Measurements from ENCODE around the gene KIAA1217.

- TF ChIP-seq CTCF (conservative IDR thresholded peaks at IDR 0.05 in 1 of 2, IDR thresholded peaks at IDR 0.05 in 1 of 2; ENCODE audit: extremely low read depth in 1 of 2, insufficient read depth in 1 of 2, low read depth in 1 of 2, low read length in 2 of 2), result no peak
- TF ChIP-seq EZH2 (IDR thresholded peaks at IDR 0.05; ENCODE audit: borderline replicate concordance, low read length), result no peak
These were observed 261.1 kb downstream of the KIAA1217 start for GRCh38 chr10:24469993-24470392.
